Activated naive CD8-positive, alpha-beta T cell treated with anti-CD3 and anti-CD28 coated beads, Interleukin-2, amount 50 U/mL, for 16 hours (primary cell): ENCODE results near the gene DNAH2.

Experiments
- DNase-seq: peaks from one replicate; pipeline ENCODE4 v3.0.0-alpha.2; 2020; ENCODE audit warnings: low read depth, low spot score

The DNAH2 gene

GRCh38 chr17:7864995-7865650 is 147.6 kb downstream of the DNAH2 start:
- no peak for DNase-seq

- no peak for DNase-seq
Measured at GRCh38 chr17:7867881-7868329, 150.4 kb downstream of the DNAH2 start.

- no peak for DNase-seq
Measured at GRCh38 chr17:7873051-7873450, 155.5 kb downstream of the DNAH2 start.

- no peak for DNase-seq
Measured at GRCh38 chr17:7875804-7876370, 158.3 kb downstream of the DNAH2 start.

- no peak for DNase-seq
Measured at GRCh38 chr17:7878234-7878633, 160.7 kb downstream of the DNAH2 start.

- no peak for DNase-seq
Measured at GRCh38 chr17:7880076-7880868, 162.7 kb downstream of the DNAH2 start.

- no peak for DNase-seq
Measured at GRCh38 chr17:7881276-7882054, 163.9 kb downstream of the DNAH2 start.

- no peak for DNase-seq
Measured at GRCh38 chr17:7882068-7882467, 164.5 kb downstream of the DNAH2 start.

GRCh38 chr17:7882629-7883028 is 165.1 kb downstream of the DNAH2 start:
- no peak for DNase-seq
